SU-DHL-6 (cell line): ENCODE measurements around the gene C1orf35.

Source experiments
- H2AFZ ChIP-seq: fragments of 200-600 bp; sonication (generic); 2 replicates; pipeline ENCODE4 v1.6.1; 2014; ENCODE audit warnings: low read depth, mild to moderate bottlenecking, moderate library complexity, mixed read lengths, antibody characterized with exemption, low read length; ENCODE audit not compliant: severe bottlenecking
- H3F3A ChIP-seq: fragments of 200-600 bp; shearing (Covaris generic); 2 replicates; pipeline ENCODE4 v1.6.0; 2016; ENCODE audit warnings: antibody characterized with exemption, mild to moderate bottlenecking; ENCODE audit not compliant: insufficient read depth
- H3K27ac ChIP-seq: fragments of 200-600 bp; sonication (generic); 2 replicates; pipeline ENCODE4 v1.5.1; 2016; ENCODE audit warnings: low read depth, mild to moderate bottlenecking, low read length, moderate library complexity, mixed read lengths
- H3K27me3 ChIP-seq: fragments of 200-600 bp; sonication (generic), shearing (Covaris generic); 2 replicates; pipeline ENCODE4 v1.6.0; 2014; ENCODE audit warnings: mild to moderate bottlenecking, low read length
- H3K36me3 ChIP-seq: fragments of 200-600 bp; sonication (generic); 2 replicates; pipeline ENCODE4 v1.6.1; 2014; ENCODE audit warnings: mild to moderate bottlenecking, low read length, mixed read lengths
- H3K4me2 ChIP-seq: fragments of 300-600, 200-600 bp; shearing (Covaris generic), sonication (generic); 2 replicates; pipeline ENCODE4 v1.6.0; 2014; ENCODE audit warnings: low read length, low read depth, mild to moderate bottlenecking; ENCODE audit not compliant: poor library complexity, severe bottlenecking
- H3K4me3 ChIP-seq: fragments of 200-600 bp; sonication (generic); 2 replicates; pipeline ENCODE4 v1.5.1; 2014; ENCODE audit warnings: antibody characterized with exemption, low read length, mild to moderate bottlenecking, mixed read lengths; ENCODE audit not compliant: insufficient read depth, poor library complexity, severe bottlenecking
- H3K79me2 ChIP-seq: fragments of 200-600 bp; sonication (generic); 2 replicates; pipeline ENCODE4 v1.6.1; 2014; ENCODE audit warnings: mild to moderate bottlenecking, low read length, moderate library complexity; ENCODE audit not compliant: insufficient read depth
- H3K9ac ChIP-seq: fragments of 200-600 bp; sonication (generic); 2 replicates; pipeline ENCODE4 v1.7.0; 2014; ENCODE audit warnings: mild to moderate bottlenecking, low read length
- H3K9me2 ChIP-seq: fragments of 200-600 bp; sonication (generic); replicated peaks from 2 replicates; pipeline ENCODE4 v1.6.1; 2014; ENCODE audit warnings: low read length; ENCODE audit not compliant: insufficient read depth
- H3K9me3 ChIP-seq: fragments of 200-600 bp; sonication (generic); 2 replicates; pipeline ENCODE4 v1.6.1; 2014; ENCODE audit warnings: low read length, mixed read lengths; ENCODE audit not compliant: insufficient read depth
- H4K20me1 ChIP-seq: fragments of 200-600 bp; sonication (generic); 2 replicates; pipeline ENCODE4 v1.6.1; 2014; ENCODE audit warnings: low read depth, mild to moderate bottlenecking, antibody characterized with exemption, low read length, moderate library complexity, mixed read lengths
- EZH2phosphoT487 ChIP-seq: fragments of 200-600 bp; sonication (generic), shearing (Covaris generic); conservative IDR thresholded peaks from 2 replicates; pipeline ENCODE4 v1.6.1; 2018; ENCODE audit warnings: mild to moderate bottlenecking, antibody characterized with exemption, low read length, moderate library complexity, mixed read lengths
- TF ChIP-seq, protein P1 (sequence below): fragments of 200-600 bp; sonication (generic); IDR thresholded peaks from one replicate; pipeline ENCODE4 v1.5.1; 2017; ENCODE audit warnings: antibody characterized with exemption, mild to moderate bottlenecking, low read length, moderate library complexity; ENCODE audit not compliant: insufficient read depth, poor library complexity, severe bottlenecking

C1orf35 gene

DNA sequence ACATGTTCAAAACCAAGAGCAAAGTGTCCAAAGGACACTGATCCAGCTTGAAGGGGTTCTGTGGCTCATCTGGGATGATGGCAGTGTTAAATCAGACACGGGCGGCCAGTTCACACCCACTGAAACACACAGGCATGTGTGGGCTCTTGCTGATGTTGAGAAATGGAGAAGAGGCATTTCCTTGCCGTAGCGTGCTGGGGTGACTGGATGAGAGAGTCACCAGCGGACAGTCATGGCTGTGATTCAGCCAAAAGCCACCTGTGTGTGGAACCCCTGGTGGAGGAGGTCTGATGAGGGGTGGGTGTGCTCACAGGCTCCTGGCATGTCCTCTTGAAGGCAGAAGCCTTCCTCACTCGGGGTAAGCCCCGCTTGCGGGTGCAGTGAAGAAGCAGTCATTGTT lies 7.2 kb downstream of the C1orf35 start:
- Histone ChIP-seq H3F3A (peaks cover 9% of the 10 kb centered on the region; the same call in 1 of the 2 replicates), H3K27me3 (no peaks in the 10 kb centered on the region), H4K20me1 (peaks cover 21% of the 10 kb centered on the region), H3K27ac (no peak overlapping the region), H2AFZ (no peak overlapping the region), H3K4me3 (no peak overlapping the region), H3K9ac (no peak overlapping the region), H3K9me2 (no peaks in the 10 kb centered on the region), H3K36me3 (peaks cover 34% of the 10 kb centered on the region), H3K79me2 (peaks cover 66% of the 10 kb centered on the region), H3K4me2 (no peak overlapping the region), H3K9me3 (peaks cover 20% of the 10 kb centered on the region; the same call in 1 of the 2 replicates)
- TF ChIP-seq, protein P1, sequence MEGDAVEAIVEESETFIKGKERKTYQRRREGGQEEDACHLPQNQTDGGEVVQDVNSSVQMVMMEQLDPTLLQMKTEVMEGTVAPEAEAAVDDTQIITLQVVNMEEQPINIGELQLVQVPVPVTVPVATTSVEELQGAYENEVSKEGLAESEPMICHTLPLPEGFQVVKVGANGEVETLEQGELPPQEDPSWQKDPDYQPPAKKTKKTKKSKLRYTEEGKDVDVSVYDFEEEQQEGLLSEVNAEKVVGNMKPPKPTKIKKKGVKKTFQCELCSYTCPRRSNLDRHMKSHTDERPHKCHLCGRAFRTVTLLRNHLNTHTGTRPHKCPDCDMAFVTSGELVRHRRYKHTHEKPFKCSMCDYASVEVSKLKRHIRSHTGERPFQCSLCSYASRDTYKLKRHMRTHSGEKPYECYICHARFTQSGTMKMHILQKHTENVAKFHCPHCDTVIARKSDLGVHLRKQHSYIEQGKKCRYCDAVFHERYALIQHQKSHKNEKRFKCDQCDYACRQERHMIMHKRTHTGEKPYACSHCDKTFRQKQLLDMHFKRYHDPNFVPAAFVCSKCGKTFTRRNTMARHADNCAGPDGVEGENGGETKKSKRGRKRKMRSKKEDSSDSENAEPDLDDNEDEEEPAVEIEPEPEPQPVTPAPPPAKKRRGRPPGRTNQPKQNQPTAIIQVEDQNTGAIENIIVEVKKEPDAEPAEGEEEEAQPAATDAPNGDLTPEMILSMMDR = no peak
- TF ChIP-seq EZH2phosphoT487 = no peak

GRCh38 chr1:228095161-228095560 lies 8.0 kb downstream of the C1orf35 start:
- Histone ChIP-seq H3F3A (peaks cover 5% of the 10 kb centered on the region; the same call in 1 of the 2 replicates), H3K27ac (no peak overlapping the region), H3K4me2 (no peak overlapping the region), H3K36me3 (peaks cover 37% of the 10 kb centered on the region), H4K20me1 (peaks cover 29% of the 10 kb centered on the region), H3K27me3 (no peaks in the 10 kb centered on the region), H2AFZ (no peak overlapping the region), H3K9ac (no peak overlapping the region), H3K79me2 (peaks cover 74% of the 10 kb centered on the region), H3K9me2 (no peaks in the 10 kb centered on the region), H3K9me3 (peaks cover 20% of the 10 kb centered on the region; the same call in 1 of the 2 replicates), H3K4me3 (no peak overlapping the region)
- no peak for TF ChIP-seq EZH2phosphoT487
- TF ChIP-seq, protein P1 = no peak

DNA sequence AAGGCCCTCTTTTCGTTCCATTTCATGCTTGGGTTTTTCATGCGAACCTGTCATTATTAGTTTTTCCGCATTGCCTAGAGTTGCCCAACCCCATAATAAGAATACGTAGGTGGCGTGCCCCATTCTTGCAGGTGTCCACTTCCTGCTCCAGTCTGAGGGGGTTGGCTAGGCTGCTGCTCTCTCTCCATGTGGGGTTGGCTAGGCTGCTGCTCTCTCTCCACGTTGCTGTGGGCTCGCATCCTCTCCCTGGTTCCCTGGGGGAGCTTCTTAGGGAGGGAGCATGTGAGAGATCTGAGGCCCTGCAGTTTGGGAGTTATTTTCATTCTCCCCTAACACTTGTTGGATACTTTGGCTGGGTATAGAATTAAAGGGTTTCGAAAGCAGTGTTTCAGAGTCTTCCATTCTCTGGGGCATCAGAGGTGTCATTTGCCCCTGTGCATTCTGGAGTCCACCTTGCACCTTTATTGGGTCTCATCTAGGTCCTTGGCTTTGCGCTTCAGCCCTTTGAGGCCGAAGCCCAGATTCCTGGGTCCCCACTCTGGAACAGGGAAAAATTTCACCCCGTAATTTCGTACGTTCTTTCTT lies 8.6 kb downstream of the C1orf35 start:
- Histone ChIP-seq H3K36me3 (peaks cover 37% of the 10 kb centered on the region), H3K9me3 (peaks cover 20% of the 10 kb centered on the region; the same call in 1 of the 2 replicates), H3K9ac (no peak overlapping the region), H3K27ac (no peak overlapping the region), H3K27me3 (no peaks in the 10 kb centered on the region), H2AFZ (no peak overlapping the region), H4K20me1 (peaks cover 30% of the 10 kb centered on the region), H3K9me2 (no peaks in the 10 kb centered on the region), H3K4me3 (no peak overlapping the region), H3F3A (peaks cover 5% of the 10 kb centered on the region; the same call in 1 of the 2 replicates), H3K4me2 (no peak overlapping the region), H3K79me2 (peaks cover 80% of the 10 kb centered on the region)
- TF ChIP-seq EZH2phosphoT487 = no peak
- TF ChIP-seq, protein P1 = no peak
